ENCODE data around the gene NCKAP1. TPM values are rescaled to one million over a fixed set of nuclear protein-coding genes. Genes with fewer than 3 reads are reported as not detected.
"Not testable (repeated sequence)": the region's sequence is repeated elsewhere in the genome, so short reads cannot be mapped to it uniquely, and the experiment has no call there.

NCKAP1 gene
- total RNA-seq, 1 donor from 2014 or later: 32.2 TPM

GRCh38 chr2:182915369-182916326, 122.6 kb downstream of the NCKAP1 start:
- ATAC-seq (peak; percentile 66), DNase-seq (ENCODE audit: low spot score) (no peak)

- ATAC-seq: peak; percentile 11
- no peak for DNase-seq (ENCODE audit: low spot score)
These were observed 123.4 kb downstream of the NCKAP1 start for GRCh38 chr2:182914852-182915251.

- DNase-seq (ENCODE audit: low spot score): no peak
- peak; percentile 66 for ATAC-seq
These were observed 125.2 kb downstream of the NCKAP1 start for GRCh38 chr2:182913064-182913463.

GRCh38 chr2:182912518-182912915, 125.7 kb downstream of the NCKAP1 start:
- DNase-seq (ENCODE audit: low spot score): no peak
- no peak for ATAC-seq

GRCh38 chr2:182911813-182912517, 126.3 kb downstream of the NCKAP1 start:
- DNase-seq (ENCODE audit: low spot score): no peak
- peak; percentile 42 for ATAC-seq

- ATAC-seq (peak; percentile 4), DNase-seq (ENCODE audit: low spot score) (no peak)
These were observed 127.3 kb downstream of the NCKAP1 start for GRCh38 chr2:182910965-182911364.

GRCh38 chr2:182907081-182907830, 131.0 kb downstream of the NCKAP1 start:
- ATAC-seq (no peak), DNase-seq (ENCODE audit: low spot score) (no peak)

GRCh38 chr2:182906454-182906853, 131.8 kb downstream of the NCKAP1 start:
- DNase-seq (ENCODE audit: low spot score) (no peak), ATAC-seq (no peak)

- ATAC-seq: no peak
- no peak for DNase-seq (ENCODE audit: low spot score)
These were observed 133.4 kb downstream of the NCKAP1 start for GRCh38 chr2:182904844-182905243.

GRCh38 chr2:182903566-182903965, 134.7 kb downstream of the NCKAP1 start:
- no peak for DNase-seq (ENCODE audit: low spot score)
- ATAC-seq: no peak

- ATAC-seq (no peak), DNase-seq (ENCODE audit: low spot score) (no peak)
These were observed 136.5 kb downstream of the NCKAP1 start for GRCh38 chr2:182901748-182902147.

- ATAC-seq (no peak), DNase-seq (ENCODE audit: low spot score) (no peak)
These were observed 139.5 kb downstream of the NCKAP1 start for GRCh38 chr2:182898718-182899117.

GRCh38 chr2:182897137-182897536, 141.1 kb downstream of the NCKAP1 start:
- DNase-seq (ENCODE audit: low spot score) (no peak), ATAC-seq (no peak)

GRCh38 chr2:182895798-182896197, 142.5 kb downstream of the NCKAP1 start:
- no peak for DNase-seq (ENCODE audit: low spot score)
- ATAC-seq: peak; percentile 52

GRCh38 chr2:182895169-182895568, 143.1 kb downstream of the NCKAP1 start:
- ATAC-seq (no peak), DNase-seq (ENCODE audit: low spot score) (no peak)

- ATAC-seq (no peak), DNase-seq (ENCODE audit: low spot score) (no peak)
These were observed 144.1 kb downstream of the NCKAP1 start for GRCh38 chr2:182894174-182894573.

GRCh38 chr2:182893666-182894065, 144.6 kb downstream of the NCKAP1 start:
- no peak for DNase-seq (ENCODE audit: low spot score)
- no peak for ATAC-seq

GRCh38 chr2:182893035-182893434, 145.2 kb downstream of the NCKAP1 start:
- not testable (repeated sequence) for DNase-seq (ENCODE audit: low spot score); ATAC-seq

- no peak for DNase-seq (ENCODE audit: low spot score)
- peak; percentile 22 for ATAC-seq
These were observed 146.6 kb downstream of the NCKAP1 start for GRCh38 chr2:182891611-182892010.

GRCh38 chr2:182890773-182891378, 147.4 kb downstream of the NCKAP1 start:
- no peak for DNase-seq (ENCODE audit: low spot score)
- ATAC-seq: peak; percentile 73

- no peak for DNase-seq (ENCODE audit: low spot score)
- ATAC-seq: peak; percentile 43
These were observed 148.0 kb downstream of the NCKAP1 start for GRCh38 chr2:182890305-182890704.

Data from left lobe of liver (tissue), 2 donors.